ENCODE results near the gene INVS.
"Not testable (repeated sequence)": the region's sequence is repeated elsewhere in the genome, so short reads cannot be mapped to it uniquely, and the experiment has no call there.

The INVS gene

GRCh38 chr9:100309992-100310391 is 210.9 kb downstream of the INVS start:
- no peak for DNase-seq (ENCODE audit: low read depth in 2 of 2, low spot score in 1 of 2)

- DNase-seq (ENCODE audit: low read depth in 2 of 2, low spot score in 1 of 2) = no peak
These were observed 216.5 kb downstream of the INVS start for GRCh38 chr9:100315561-100315960.

- DNase-seq (ENCODE audit: low read depth in 2 of 2, low spot score in 1 of 2) = no peak
These were observed 218.7 kb downstream of the INVS start for GRCh38 chr9:100317706-100318105.

- no peak for DNase-seq (ENCODE audit: low read depth in 2 of 2, low spot score in 1 of 2)
These were observed 224.0 kb downstream of the INVS start for GRCh38 chr9:100322954-100323536.

DNA sequence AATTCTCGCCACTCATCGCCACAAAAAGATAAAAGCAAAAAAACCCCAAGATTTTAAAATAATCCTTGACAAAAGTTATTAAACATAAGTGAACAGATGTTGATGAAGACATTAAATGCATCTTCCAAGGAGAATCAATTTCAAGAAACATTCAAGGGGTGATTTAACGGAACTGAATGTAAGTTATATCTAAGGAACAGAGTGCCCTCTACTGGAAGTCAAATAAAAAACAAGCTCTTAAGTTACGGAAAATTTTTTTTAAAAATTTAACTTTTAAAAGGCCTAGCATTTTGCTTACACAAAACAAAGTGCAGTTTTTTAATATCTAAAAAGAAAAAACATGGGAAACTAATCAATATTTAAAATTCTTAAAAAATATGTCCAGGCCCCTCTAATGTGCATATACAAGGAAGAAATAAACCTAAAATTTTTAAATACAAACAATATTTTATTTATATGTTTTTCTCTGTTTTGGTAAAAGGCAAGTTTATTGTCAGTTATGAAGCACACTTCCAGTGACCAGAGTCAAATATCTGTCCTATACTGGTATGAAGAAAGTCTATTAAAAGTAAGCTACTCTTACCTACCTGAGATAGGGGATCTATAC is 225.7 kb downstream of the INVS start:
- DNase-seq (ENCODE audit: low read depth in 2 of 2, low spot score in 1 of 2) = no peak

DNA sequence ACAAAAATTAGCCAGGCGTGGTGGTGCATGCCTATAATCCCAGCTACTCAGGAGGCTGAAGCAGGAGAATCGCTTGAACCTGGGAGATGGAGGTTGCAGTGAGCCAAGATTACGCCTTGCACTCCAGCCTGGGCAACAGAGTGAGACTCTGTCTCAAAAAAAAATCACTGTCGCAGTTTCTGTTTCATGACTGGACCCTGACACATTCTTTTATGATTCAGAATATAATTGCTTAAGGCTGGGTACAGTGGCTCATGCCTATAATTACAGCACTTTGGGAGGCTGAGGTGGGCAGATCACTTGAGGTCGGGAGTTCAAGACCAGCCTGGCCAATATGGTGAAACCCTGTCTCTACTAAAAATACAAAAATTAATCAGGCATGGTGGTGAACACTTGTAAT is 239.7 kb downstream of the INVS start:
- not testable (repeated sequence) for DNase-seq (ENCODE audit: low read depth in 2 of 2, low spot score in 1 of 2)

- DNase-seq (ENCODE audit: low read depth in 2 of 2, low spot score in 1 of 2) = no peak
These were observed 241.2 kb downstream of the INVS start for GRCh38 chr9:100340224-100340623.

GRCh38 chr9:100341889-100342288 is 242.8 kb downstream of the INVS start:
- DNase-seq (ENCODE audit: low read depth in 2 of 2, low spot score in 1 of 2) = no peak

DNA sequence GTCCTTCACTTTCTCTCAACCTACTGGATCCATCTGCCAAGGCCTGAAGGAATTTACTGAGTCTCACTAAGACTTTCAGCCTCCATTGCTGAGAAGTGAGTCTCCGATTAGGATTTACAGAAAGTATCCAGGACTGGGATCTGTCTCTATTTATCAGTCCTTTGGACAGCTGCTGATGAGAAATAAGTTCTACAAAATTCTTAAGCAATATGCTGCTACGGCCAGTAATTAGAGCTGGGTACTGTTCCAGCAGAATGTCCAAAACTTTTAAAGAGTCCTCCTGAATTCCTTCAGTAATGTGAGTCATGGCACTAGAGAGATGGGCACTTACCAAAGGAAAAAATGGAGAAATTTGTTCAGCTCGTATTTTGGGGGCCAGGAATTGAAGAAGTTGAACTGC is 247.8 kb downstream of the INVS start:
- no peak for DNase-seq (ENCODE audit: low read depth in 2 of 2, low spot score in 1 of 2)

DNA sequence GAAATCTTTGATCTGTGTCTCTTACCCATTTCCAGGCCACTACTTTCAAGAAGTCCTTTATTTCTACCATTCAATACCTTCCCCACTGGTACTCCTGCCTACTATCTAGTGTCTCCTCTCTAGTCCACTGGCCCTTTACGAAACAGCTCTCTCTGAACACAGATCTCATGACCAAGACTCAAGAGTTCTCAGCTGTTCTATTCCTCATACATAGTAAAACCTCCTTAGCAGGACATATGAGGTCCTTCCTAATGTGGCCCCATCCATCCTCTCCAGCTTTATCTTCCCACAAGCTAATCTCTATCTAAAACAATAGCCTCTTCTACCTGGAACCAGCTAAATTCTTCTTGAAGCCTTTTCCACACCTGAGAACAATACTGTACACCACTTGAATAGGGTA is 251.1 kb downstream of the INVS start:
- no peak for DNase-seq (ENCODE audit: low read depth in 2 of 2, low spot score in 1 of 2)

Measured in stimulated activated CD8-positive, alpha-beta memory T cell treated with anti-CD3 and anti-CD28 coated beads, Interleukin-4, amount 100 ng/mL, for 1 hour (primary cell).